ENCODE measurements around the gene NARS2. TPM values are rescaled to one million over a fixed set of nuclear protein-coding genes. Genes with fewer than 3 reads are reported as not detected.

The NARS2 gene
- total RNA-seq, 6 donors from 2014 or later, result 7.7 to 45.1 (median 15.5) TPM

DNA sequence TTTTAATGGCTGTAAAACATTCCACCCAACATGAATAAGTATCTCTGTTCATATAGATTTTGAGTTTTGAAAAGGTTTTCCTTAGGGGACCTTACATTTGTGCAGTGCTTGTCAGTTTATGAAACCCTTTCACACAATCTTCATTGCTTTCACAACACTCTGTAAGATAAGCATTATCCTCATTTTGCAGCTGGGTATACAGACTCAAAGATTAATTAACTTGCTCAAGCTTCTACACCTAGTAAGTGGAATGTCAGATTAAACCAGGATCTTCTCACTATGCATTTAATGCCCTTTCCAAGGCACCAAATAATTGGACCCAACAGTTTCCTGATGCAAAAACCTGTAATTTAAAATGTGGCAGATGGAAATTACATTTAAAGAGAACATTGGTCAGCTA lies 145.5 kb downstream of the NARS2 start:
- TF ChIP-seq EP300 (IDR thresholded peaks at IDR 0.05) (no peak), POLR2A (IDR thresholded peaks at IDR 0.05) (no peak), POLR2AphosphoS5 (IDR thresholded peaks at IDR 0.05) (no peak)
- TF ChIP-seq, protein P1, sequence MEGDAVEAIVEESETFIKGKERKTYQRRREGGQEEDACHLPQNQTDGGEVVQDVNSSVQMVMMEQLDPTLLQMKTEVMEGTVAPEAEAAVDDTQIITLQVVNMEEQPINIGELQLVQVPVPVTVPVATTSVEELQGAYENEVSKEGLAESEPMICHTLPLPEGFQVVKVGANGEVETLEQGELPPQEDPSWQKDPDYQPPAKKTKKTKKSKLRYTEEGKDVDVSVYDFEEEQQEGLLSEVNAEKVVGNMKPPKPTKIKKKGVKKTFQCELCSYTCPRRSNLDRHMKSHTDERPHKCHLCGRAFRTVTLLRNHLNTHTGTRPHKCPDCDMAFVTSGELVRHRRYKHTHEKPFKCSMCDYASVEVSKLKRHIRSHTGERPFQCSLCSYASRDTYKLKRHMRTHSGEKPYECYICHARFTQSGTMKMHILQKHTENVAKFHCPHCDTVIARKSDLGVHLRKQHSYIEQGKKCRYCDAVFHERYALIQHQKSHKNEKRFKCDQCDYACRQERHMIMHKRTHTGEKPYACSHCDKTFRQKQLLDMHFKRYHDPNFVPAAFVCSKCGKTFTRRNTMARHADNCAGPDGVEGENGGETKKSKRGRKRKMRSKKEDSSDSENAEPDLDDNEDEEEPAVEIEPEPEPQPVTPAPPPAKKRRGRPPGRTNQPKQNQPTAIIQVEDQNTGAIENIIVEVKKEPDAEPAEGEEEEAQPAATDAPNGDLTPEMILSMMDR (IDR thresholded peaks at IDR 0.05), result no peak
- H3K9me3 ChIP-seq, result no peaks in the 10 kb centered on the region
- DNase-seq (no peak), ATAC-seq (ENCODE audit: low FRiP score in 2 of 2) (no peak)
- H3K36me3 ChIP-seq, result no peaks in the 10 kb centered on the region
- H3K4me3 ChIP-seq, result no peak overlapping the region
- H3K4me1 ChIP-seq, result peaks cover 0 to 6% (median 0%) of the 10 kb centered on the region in 4 donors
- no peaks in the 10 kb centered on the region for H3K27me3 ChIP-seq
- no peak overlapping the region for H3K27ac ChIP-seq

GRCh38 chr11:78428773-78429172 lies 145.9 kb downstream of the NARS2 start:
- no peaks in the 10 kb centered on the region for H3K9me3 ChIP-seq
- no peaks in the 10 kb centered on the region for H3K36me3 ChIP-seq
- peak overlapping the region in 1 of 4 donors; percentile 73 for H3K27ac ChIP-seq
- WGBS, 2 donors, result 91 to 97% methylated on average over 3 of the region's 3 CpGs
- ATAC-seq (ENCODE audit: low FRiP score in 2 of 2), result no peak
- peaks cover 0 to 6% (median 0%) of the 10 kb centered on the region in 4 donors for H3K4me1 ChIP-seq
- no peaks in the 10 kb centered on the region for H3K27me3 ChIP-seq
- TF ChIP-seq POLR2A (IDR thresholded peaks at IDR 0.05) (no peak), POLR2AphosphoS5 (IDR thresholded peaks at IDR 0.05) (no peak), EP300 (IDR thresholded peaks at IDR 0.05) (no peak)
- TF ChIP-seq, protein P1 (IDR thresholded peaks at IDR 0.05), result no peak
- DNase-seq, result no peak
- H3K4me3 ChIP-seq, result no peak overlapping the region

- Histone ChIP-seq H3K27ac (peak overlapping the region; percentile 26 to 73 (median 55)), H3K9me3 (no peaks in the 10 kb centered on the region), H3K36me3 (no peaks in the 10 kb centered on the region), H3K27me3 (no peaks in the 10 kb centered on the region), H3K4me3 (no peak overlapping the region), H3K4me1 (peaks cover 0 to 6% (median 0%) of the 10 kb centered on the region in 4 donors)
- TF ChIP-seq POLR2AphosphoS5 (IDR thresholded peaks at IDR 0.05) (no peak), POLR2A (IDR thresholded peaks at IDR 0.05) (no peak), EP300 (IDR thresholded peaks at IDR 0.05) (no peak)
- TF ChIP-seq, protein P1 (IDR thresholded peaks at IDR 0.05), result no peak
- ATAC-seq (ENCODE audit: low FRiP score in 2 of 2) (no peak), DNase-seq (no peak)
Observed at GRCh38 chr11:78428266-78428636, 146.4 kb downstream of the NARS2 start.

- peak overlapping the region; percentile 26 to 73 (median 55) for H3K27ac ChIP-seq
- no peaks in the 10 kb centered on the region for H3K36me3 ChIP-seq
- TF ChIP-seq EP300 (IDR thresholded peaks at IDR 0.05) (no peak), POLR2AphosphoS5 (IDR thresholded peaks at IDR 0.05) (no peak), POLR2A (IDR thresholded peaks at IDR 0.05) (no peak)
- TF ChIP-seq, protein P1 (IDR thresholded peaks at IDR 0.05), result no peak
- ATAC-seq (ENCODE audit: low FRiP score in 2 of 2) (no peak), DNase-seq (no peak)
- no peaks in the 10 kb centered on the region for H3K9me3 ChIP-seq
- H3K27me3 ChIP-seq, result no peaks in the 10 kb centered on the region
- no peak overlapping the region for H3K4me3 ChIP-seq
- peaks cover 0 to 6% (median 0%) of the 10 kb centered on the region in 4 donors for H3K4me1 ChIP-seq
- 57 to 58% methylated on average over 11 of the region's 11 CpGs for WGBS, 2 donors
Observed at GRCh38 chr11:78427615-78428265, 146.9 kb downstream of the NARS2 start.

DNA sequence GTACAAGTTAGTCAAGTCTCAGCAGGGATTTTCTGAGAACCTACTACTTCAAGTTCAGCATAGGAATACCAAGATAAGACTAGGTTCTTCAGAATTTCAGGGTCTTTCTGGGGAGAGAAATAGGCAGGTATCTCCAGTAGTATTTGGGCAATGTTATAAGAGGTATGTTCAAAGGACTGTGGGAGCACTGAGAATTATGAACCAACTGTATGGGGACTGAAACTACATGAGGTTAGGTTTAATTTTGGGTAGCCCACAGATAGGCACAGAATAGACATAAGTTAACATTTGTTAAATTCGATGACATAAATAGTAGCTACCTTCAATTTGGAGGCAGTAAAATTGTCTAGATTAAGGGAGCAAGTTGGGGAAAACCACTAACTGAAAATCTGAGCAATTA lies 147.8 kb downstream of the NARS2 start:
- Histone ChIP-seq H3K4me3 (no peak overlapping the region), H3K36me3 (no peaks in the 10 kb centered on the region), H3K4me1 (peaks cover 0 to 6% (median 0%) of the 10 kb centered on the region in 4 donors), H3K9me3 (no peaks in the 10 kb centered on the region), H3K27me3 (no peaks in the 10 kb centered on the region), H3K27ac (peak overlapping the region in 1 of 4 donors; percentile 73)
- no peak for TF ChIP-seq POLR2AphosphoS5 (IDR thresholded peaks at IDR 0.05)
- TF ChIP-seq, protein P1 (IDR thresholded peaks at IDR 0.05), result no peak
- TF ChIP-seq POLR2A (IDR thresholded peaks at IDR 0.05), result no peak
- no peak for TF ChIP-seq EP300 (IDR thresholded peaks at IDR 0.05)
- ATAC-seq (ENCODE audit: low FRiP score in 2 of 2) (no peak), DNase-seq (no peak)
- WGBS, 2 donors, result 77 to 93% methylated on average over 1 of the region's 1 CpG
